Measurements from ENCODE around the gene CGB8. TPM values are rescaled to one million over a fixed set of nuclear protein-coding genes. Genes with fewer than 3 reads are reported as not detected.
A peak's percentile ranks its signal among the peaks of the same experiment; 100 is the strongest.
"Not testable (repeated sequence)": the region's sequence is repeated elsewhere in the genome, so short reads cannot be mapped to it uniquely, and the experiment has no call there.

Gene CGB8
- total RNA-seq, 2 donors from 2014 or later: not detected

DNA sequence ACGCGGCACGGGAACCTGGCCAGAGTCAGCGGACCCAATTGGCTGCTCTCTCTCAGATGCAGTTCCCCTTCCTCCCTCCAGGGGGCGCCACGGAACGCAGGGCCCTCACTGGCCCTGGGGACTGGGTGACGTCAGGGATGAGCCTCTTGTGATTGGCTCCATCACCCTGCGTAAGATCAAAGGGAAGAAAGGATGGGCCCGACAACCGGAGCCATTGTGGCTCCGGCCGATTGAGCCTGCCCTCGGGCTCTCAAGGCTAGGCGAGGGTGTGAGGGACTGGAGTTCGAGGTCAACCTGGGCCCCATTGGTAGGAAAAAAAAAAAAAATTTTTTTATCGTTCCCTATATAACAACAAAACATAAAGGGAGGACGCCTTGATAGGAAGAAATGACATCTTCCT is 12.1 kb downstream of the CGB8 start, which contains the start of gene CGB1:
CGB1 (minus strand) TSS at position 81 of the 400 bp plus-strand sequence. CDS start 184 bp downstream, outside the sequence.
- not testable (repeated sequence) for H3K36me3 Mint-ChIP-seq (ENCODE audit: low read depth); H3K27me3 Mint-ChIP-seq; DNase-seq; H3K27ac Mint-ChIP-seq; ATAC-seq; H3K4me1 Mint-ChIP-seq; H3K9me3 ChIP-seq (ENCODE audit: control insufficient read depth, low read length, poor library complexity, severe bottlenecking); H3K4me3 Mint-ChIP-seq

DNA sequence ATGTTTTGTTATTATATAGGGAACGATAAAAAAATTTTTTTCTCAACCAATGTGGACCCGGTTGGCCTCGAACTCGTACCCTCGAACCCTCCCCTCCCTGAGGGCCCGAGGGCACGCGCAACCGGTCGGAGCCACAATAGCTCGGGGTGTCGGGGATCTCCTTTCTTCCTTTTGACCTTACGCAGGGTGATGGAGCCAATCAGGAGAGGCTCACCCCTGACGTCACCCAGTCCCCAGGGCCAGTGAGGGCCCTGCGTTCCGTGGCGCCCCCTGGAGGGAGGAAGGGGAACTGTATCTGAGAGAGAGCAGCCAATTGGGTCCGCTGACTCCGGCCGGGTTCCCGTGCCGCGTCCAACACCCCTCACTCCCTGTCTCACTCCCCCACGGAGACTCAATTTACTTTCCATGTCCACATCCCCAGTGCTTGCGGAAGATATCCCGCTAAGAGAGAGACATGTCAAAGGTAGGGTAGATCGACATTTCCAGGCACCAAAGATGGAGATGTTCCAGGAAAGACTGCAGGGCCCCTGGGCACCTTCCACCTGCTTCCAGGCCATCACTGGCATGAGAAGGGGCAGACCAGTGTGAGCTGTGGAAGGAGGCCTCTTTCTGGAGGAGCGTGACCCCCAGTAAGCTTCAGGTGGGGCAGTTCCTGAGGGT is 17.1 kb downstream of the CGB8 start, which contains the start of gene CGB2:
CGB2 (plus strand) TSS at position 249 of the 660 bp plus-strand sequence; CDS start at position 455, 206 bp downstream.
- Mint-ChIP-seq H3K4me3 (peak within 1 kb of the TSS; percentile 58), H3K27ac (peak within 1 kb of the TSS; percentile 75)
- H3K36me3 Mint-ChIP-seq (ENCODE audit: low read depth): not testable (repeated sequence)

DNA sequence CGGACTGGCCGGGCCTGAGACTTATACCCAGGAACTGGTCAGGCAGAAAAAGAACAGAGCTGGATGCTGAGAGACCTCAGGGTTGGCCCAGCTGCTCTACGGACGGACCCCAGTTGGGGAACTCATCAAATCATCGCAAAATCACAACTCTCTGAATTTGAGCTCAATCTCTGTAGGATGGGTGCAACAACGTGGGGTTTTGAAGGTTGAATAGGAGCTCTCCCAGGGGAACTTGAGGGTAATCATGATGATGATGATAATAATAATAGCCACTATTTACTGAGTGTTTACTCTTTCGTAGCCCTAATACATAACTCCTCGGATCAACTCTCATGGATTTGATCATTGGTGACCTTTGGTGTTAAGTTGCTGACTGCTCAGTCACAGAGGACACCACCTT is 18.6 kb downstream of the CGB8 start:
- not testable (repeated sequence) for H3K27ac Mint-ChIP-seq; DNase-seq; ATAC-seq; H3K36me3 Mint-ChIP-seq (ENCODE audit: low read depth); H3K9me3 ChIP-seq (ENCODE audit: control insufficient read depth, low read length, poor library complexity, severe bottlenecking); H3K4me1 Mint-ChIP-seq; H3K4me3 Mint-ChIP-seq
- peaks cover 12% of the 10 kb centered on the region for H3K27me3 Mint-ChIP-seq

More for the DNA sequence above, 17.1 kb downstream of the CGB8 start, which contains the start of gene CGB2:
- peaks cover 12% of the 10 kb centered on the region for H3K27me3 Mint-ChIP-seq
- H3K4me1 Mint-ChIP-seq; H3K9me3 ChIP-seq (ENCODE audit: control insufficient read depth, low read length, poor library complexity, severe bottlenecking): not testable (repeated sequence)
- DNase-seq (peak in 2 of 3 donors; percentile 28 to 31), ATAC-seq (peak; percentile 79)

DNA sequence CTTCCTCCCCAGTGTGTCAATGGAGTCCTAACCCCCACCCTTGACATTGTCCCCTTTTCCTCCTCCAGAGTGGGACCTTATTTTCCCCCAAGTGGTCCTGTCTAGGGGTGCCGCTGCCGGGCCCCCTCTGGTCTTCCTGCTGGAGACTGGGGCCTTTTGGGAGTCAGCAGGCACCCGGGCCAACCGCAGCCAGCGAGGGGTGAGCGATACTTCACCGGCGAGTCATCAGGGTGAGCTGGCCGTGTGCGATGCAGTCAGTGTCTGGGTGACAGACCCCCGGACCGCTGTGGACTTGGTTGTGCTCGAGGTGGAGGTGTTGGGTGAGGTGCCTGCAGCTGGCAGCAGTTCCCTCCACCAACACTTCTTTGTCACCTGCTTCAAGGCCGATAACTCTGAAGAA is 19.2 kb downstream of the CGB8 start:
- ATAC-seq; H3K4me1 Mint-ChIP-seq; H3K4me3 Mint-ChIP-seq; H3K27ac Mint-ChIP-seq; H3K36me3 Mint-ChIP-seq (ENCODE audit: low read depth); DNase-seq; H3K9me3 ChIP-seq (ENCODE audit: control insufficient read depth, low read length, poor library complexity, severe bottlenecking): not testable (repeated sequence)
- H3K27me3 Mint-ChIP-seq: peaks cover 12% of the 10 kb centered on the region

DNA sequence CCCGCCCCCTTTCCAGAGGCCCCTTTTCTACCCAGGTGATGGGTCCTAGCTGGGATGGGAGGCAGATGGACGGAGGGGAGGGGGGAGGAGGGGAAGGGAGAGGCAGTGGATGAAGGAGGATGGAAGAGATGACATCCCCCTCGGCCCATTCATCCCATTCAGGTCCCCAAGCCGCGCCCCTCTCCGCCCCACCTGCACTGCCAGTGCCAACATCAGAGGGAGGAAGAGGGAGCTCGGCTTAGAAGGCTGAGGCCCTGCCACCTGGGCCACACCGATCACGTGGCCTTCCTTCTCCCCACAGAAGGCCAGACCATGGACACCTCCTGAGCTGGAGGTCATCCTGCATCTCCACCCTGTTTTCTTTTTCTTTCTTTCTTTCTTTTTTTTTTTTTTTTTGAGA is 20.2 kb downstream of the CGB8 start:
- not testable (repeated sequence) for H3K36me3 Mint-ChIP-seq (ENCODE audit: low read depth); H3K27ac Mint-ChIP-seq; H3K9me3 ChIP-seq (ENCODE audit: control insufficient read depth, low read length, poor library complexity, severe bottlenecking); H3K4me3 Mint-ChIP-seq; DNase-seq; H3K4me1 Mint-ChIP-seq; ATAC-seq
- peaks cover 12% of the 10 kb centered on the region for H3K27me3 Mint-ChIP-seq

DNA sequence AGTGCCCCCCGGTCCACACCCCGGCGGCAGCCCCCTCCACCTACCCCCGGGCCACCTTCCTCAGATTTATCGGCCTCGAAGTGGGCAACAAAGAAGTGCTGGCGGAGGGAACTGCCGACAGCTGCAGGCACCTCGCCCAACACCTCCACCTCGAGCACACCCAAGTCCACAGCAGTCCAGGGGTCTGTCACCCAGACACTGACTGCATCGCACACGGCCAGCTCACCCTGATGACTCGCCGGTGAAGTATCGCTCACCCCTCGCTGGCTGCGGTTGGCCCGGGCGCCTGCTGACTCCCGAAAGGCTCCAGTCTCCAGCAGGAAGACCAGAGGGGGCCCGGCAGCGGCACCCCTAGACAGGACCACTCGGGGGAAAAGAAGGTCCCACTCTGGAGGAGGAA is 23.3 kb downstream of the CGB8 start:
- H3K4me3 Mint-ChIP-seq; ATAC-seq; H3K9me3 ChIP-seq (ENCODE audit: control insufficient read depth, low read length, poor library complexity, severe bottlenecking); H3K36me3 Mint-ChIP-seq (ENCODE audit: low read depth); DNase-seq; H3K27ac Mint-ChIP-seq; H3K4me1 Mint-ChIP-seq: not testable (repeated sequence)
- H3K27me3 Mint-ChIP-seq: peaks cover 13% of the 10 kb centered on the region

DNA sequence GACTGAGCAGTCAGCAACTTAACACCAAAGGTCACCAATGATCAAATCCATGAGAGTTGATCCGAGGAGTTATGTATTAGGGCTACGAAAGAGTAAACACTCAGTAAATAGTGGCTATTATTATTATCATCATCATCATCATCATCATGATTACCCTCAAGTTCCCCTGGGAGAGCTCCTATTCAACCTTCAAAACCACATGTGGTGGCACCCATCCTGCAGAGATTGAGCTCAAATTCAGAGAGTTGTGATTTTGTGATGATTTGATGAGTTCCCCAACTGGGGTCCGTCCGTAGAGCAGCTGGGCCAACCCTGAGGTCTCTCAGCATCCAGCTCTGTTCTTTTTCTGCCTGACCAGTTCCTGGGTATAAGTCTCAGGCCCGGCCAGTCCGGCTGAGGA is 23.8 kb downstream of the CGB8 start:
- not testable (repeated sequence) for H3K9me3 ChIP-seq (ENCODE audit: control insufficient read depth, low read length, poor library complexity, severe bottlenecking); ATAC-seq; H3K4me3 Mint-ChIP-seq; H3K36me3 Mint-ChIP-seq (ENCODE audit: low read depth); DNase-seq; H3K27ac Mint-ChIP-seq
- Mint-ChIP-seq H3K27me3 (peaks cover 13% of the 10 kb centered on the region), H3K4me1 (peaks cover 12% of the 10 kb centered on the region)

DNA sequence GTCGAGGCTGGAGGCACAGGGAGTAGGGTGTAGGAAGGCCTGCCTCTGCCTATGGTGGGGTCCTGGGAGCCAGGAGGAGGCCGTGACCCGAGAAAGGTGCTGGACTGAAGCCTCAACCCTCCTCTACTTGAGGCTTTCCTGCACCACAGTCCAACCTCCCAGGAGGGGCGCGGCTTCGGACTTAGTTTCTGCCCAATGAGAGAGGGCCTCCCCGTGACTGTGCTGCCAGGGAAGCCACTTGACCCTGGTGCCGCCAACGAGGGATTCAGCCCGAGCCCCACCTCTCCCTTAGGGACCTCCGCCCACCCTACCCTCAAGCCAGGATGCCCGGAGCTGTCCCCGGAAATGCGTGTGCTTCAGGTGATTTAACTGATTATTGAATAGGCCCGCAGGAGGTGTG is 24.7 kb downstream of the CGB8 start, which contains the start of gene CGB3:
CGB3 (minus strand) TSS at position 101 of the 400 bp plus-strand sequence. CDS start 362 bp downstream, outside the sequence.
- not testable (repeated sequence) for H3K27ac Mint-ChIP-seq; H3K9me3 ChIP-seq (ENCODE audit: control insufficient read depth, low read length, poor library complexity, severe bottlenecking); H3K4me3 Mint-ChIP-seq; ATAC-seq; H3K36me3 Mint-ChIP-seq (ENCODE audit: low read depth); DNase-seq; H3K27me3 Mint-ChIP-seq
- peaks cover 13% of the 10 kb centered on the region for H3K4me1 Mint-ChIP-seq

DNA sequence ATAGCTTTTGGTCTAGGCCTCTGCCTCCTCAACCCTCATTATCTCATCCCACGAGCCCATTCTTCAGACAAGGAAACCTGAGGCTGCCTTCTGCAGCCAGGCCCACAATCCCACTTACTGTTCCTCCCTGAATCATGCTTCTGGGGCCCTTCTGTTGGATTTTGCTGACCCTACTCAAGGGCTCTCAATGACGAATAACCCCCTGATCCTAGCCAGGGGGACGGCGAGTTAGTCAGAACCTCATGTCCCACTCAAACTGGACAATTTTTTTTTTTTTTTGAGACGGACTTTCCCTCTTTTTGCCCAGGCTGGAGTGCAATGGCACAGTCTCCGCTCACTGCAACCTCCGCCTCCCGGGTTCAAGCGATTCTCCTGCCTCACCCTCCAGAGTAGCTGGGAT is 26.8 kb downstream of the CGB8 start:
- DNase-seq (no peak), ATAC-seq (no peak)
- no peak overlapping the region for H3K27ac Mint-ChIP-seq
- H3K4me1 Mint-ChIP-seq: peaks cover 22% of the 10 kb centered on the region
- peaks cover 9% of the 10 kb centered on the region for H3K27me3 Mint-ChIP-seq
- no peak overlapping the region for H3K4me3 Mint-ChIP-seq
- no peaks in the 10 kb centered on the region for H3K9me3 ChIP-seq (ENCODE audit: control insufficient read depth, low read length, poor library complexity, severe bottlenecking)
- H3K36me3 Mint-ChIP-seq (ENCODE audit: low read depth): no peaks in the 10 kb centered on the region

DNA sequence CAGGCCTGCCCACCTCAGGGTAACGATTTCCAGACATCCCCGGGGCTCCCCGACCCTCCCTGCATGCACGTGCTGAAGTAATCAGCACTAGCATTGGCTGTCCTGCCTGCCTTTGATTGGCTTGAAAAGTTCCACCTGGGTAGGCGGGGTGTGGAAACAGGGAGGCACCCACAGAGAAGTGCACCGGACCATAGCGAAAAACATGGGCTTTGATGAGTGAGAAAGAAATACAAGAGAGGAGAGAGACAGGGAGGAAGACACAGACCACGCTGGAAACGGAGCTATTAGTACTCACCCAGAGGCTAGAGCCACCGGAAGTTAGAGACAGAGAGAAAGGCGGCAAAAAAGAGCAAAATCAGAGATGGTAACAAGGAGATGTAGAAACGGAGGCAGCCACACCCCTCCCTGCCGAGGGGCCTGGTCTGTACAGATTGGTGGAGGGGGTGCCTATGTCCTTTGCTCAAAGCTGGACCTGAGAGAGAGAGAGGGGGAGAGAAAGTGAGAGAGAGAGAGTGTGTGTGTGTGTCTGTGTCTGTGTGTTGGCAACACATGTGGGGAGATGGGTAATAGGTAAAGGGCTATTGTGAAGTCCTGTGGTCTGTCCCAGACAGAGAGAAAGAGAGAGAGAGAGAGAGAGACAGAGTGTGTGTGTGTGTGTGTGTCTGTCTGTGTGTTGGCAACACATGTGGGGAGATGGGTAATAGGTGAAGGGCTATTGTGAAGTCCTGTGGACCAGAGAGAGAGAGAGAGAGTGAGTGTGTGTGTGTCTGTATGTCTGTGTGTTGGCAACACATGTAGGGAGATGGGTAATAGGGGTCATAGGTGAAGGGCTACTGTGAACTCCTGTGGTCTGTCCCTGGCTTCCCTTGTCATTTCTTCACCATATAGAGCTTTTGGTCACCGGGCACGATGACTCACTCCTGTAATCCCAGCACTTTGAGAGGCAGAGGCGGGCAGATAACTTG is 27.7 kb downstream of the CGB8 start:
- Mint-ChIP-seq H3K36me3 (ENCODE audit: low read depth) (no peaks in the 10 kb centered on the region), H3K4me1 (peaks cover 22% of the 10 kb centered on the region), H3K27me3 (peaks cover 9% of the 10 kb centered on the region), H3K4me3 (peak overlapping the region; percentile 64), H3K27ac (peak overlapping the region; percentile 87)
- DNase-seq (no peak), ATAC-seq (no peak)
- H3K9me3 ChIP-seq (ENCODE audit: control insufficient read depth, low read length, poor library complexity, severe bottlenecking): no peaks in the 10 kb centered on the region

DNA sequence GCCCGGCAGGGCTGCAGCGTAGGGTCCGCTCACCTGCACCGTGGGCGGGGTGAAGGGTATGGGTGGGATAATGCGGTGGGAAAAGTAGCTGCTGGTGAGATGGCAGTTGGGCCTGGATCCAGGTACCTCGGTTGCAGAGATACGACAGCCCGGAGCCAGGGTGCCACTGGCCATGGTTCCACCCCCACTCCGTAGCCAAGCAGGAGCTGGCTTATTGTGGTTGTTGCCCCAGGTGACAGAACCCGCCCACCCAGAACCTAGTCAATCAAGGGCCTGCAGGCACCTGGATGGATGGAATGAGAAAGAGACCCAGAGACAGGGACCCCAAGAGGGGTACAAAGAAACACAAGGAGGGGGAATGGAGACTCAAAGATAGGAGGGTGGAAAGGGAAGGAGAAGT is 28.6 kb downstream of the CGB8 start:
- H3K27me3 Mint-ChIP-seq: peaks cover 9% of the 10 kb centered on the region
- H3K9me3 ChIP-seq (ENCODE audit: control insufficient read depth, low read length, poor library complexity, severe bottlenecking): no peaks in the 10 kb centered on the region
- no peak overlapping the region for H3K27ac Mint-ChIP-seq
- H3K4me3 Mint-ChIP-seq: peak overlapping the region; percentile 55
- peaks cover 22% of the 10 kb centered on the region for H3K4me1 Mint-ChIP-seq
- ATAC-seq (no peak), DNase-seq (no peak)
- H3K36me3 Mint-ChIP-seq (ENCODE audit: low read depth): no peaks in the 10 kb centered on the region

DNA sequence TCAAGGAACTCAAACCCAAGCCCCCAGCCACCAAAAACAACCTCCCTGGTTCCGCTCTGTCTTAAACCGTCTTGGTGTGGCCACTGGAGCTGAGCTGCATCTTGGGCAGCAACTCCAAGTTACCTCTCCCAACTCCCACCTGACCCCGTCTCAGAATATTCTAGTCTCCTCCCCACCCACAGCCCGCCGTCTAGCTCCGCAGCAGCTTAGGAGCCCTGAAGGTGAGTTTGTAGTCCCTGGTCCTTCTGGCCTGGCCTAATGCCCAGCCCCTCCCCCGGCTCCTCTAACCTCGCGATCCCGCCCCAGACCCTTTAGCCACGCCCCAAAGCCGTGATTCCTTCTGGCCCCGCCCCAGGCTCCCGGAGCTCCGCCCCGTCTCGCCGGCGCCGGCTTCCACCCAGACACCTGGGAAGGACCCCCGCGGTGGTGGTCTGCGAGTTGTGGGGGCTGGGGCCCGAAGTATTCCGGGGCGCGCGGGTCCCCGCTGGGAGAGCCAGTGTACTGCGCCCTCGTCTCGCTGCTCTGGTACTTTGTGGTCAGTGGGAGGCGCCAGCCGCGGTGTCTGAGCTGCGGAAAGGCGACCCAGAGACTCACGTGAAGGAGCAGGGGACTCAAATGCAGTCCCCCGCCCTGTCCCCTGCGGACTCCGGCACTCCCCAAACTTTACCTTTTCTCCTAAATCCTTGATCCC is 29.5 kb downstream of the CGB8 start:
- DNase-seq (peak; percentile 47 to 60 (median 59)), ATAC-seq (peak; percentile 46)
- no peaks in the 10 kb centered on the region for H3K36me3 Mint-ChIP-seq (ENCODE audit: low read depth)
- H3K27ac Mint-ChIP-seq: peak overlapping the region; percentile 73
- H3K27me3 Mint-ChIP-seq: peaks cover 9% of the 10 kb centered on the region
- peaks cover 22% of the 10 kb centered on the region for H3K4me1 Mint-ChIP-seq
- no peaks in the 10 kb centered on the region for H3K9me3 ChIP-seq (ENCODE audit: control insufficient read depth, low read length, poor library complexity, severe bottlenecking)
- H3K4me3 Mint-ChIP-seq: peak overlapping the region; percentile 94

All from T-helper 17 cell (primary cell).